ENCODE data around the gene DGKG.

The DGKG gene

DNA sequence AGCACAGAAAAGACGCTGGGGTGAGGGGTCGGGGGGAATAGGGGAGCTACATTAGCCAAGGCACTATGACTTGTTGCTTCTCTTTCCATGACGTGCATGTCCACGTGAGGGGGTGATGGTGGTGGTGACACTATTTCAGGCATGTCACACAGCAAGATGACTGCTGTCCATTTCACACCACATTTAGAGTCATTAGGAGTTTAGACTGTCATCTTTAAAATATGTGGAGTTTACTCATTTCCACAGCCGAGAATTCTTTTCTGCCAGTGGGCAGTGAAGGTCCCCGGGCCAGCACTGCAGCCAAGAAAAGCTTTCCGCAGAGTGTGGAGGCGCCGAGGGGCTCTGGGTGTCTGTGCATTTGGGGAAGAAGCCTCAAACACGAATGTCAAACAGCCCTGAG lies 954 bp upstream of the DGKG start:
- peaks cover 12% of the 10 kb centered on the region for H3K4me1 ChIP-seq (ENCODE audit: control insufficient read depth, insufficient read depth, low read length)
- no peaks in the 10 kb centered on the region for H3K9me3 ChIP-seq (ENCODE audit: control insufficient read depth, low read length)
- no peak overlapping the region for H3K4me3 ChIP-seq (ENCODE audit: low read length)
- H3K27me3 ChIP-seq (ENCODE audit: control insufficient read depth, insufficient read depth, low read length) = peaks cover 52% of the 10 kb centered on the region
- H3K36me3 ChIP-seq (ENCODE audit: control insufficient read depth, insufficient read depth, low read length) = no peaks in the 10 kb centered on the region
- no peak overlapping the region for H3K9ac ChIP-seq (ENCODE audit: low read length)

DNA sequence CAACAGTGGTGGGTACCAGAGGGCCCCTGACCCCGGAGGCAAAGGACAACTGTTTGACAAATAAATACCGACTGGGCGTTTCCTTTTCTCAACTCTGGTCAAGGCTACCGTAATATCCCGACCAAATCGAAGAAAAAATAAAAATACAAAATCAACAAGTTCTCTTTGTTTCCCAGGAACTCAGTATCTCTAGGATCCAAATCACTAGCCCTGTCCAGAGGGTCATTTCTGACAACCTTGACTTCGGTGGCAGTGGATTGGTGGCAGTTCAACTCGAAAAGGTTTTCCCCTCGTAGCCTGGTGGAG lies 456 bp upstream of the DGKG start:
- Histone ChIP-seq H3K36me3 (ENCODE audit: control insufficient read depth, insufficient read depth, low read length) (no peaks in the 10 kb centered on the region), H3K9ac (ENCODE audit: low read length) (no peak overlapping the region), H3K9me3 (ENCODE audit: control insufficient read depth, low read length) (no peaks in the 10 kb centered on the region), H3K4me3 (ENCODE audit: low read length) (no peak overlapping the region), H3K4me1 (ENCODE audit: control insufficient read depth, insufficient read depth, low read length) (peaks cover 12% of the 10 kb centered on the region), H3K27me3 (ENCODE audit: control insufficient read depth, insufficient read depth, low read length) (peaks cover 47% of the 10 kb centered on the region)

DNA sequence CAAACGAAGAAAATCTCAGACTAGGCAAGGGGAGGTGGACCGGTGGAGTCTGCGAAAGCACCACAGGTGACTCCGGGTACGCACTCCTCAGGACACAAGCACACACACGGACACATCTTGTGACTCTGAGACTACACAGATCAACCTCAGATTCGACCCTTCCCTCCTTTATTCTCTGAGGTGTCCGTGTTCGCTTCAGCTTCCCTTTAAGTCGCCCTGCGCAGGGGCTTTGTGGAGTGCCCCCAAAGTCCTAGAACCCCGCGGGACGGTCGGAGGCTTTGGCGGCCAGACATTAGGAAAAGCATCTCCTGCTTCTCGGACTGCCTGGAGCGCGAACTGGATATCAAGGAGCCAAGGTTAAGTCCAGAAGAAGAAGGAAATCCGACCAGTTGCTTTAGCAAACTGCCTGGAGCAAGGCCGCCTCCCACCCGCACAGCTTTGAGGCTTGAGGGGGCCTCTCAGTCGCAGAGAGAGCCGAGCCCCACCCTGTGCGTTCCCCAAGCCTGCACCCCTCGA lies 730 bp downstream of the DGKG start:
- H3K36me3 ChIP-seq (ENCODE audit: control insufficient read depth, insufficient read depth, low read length) = no peaks in the 10 kb centered on the region
- H3K27me3 ChIP-seq (ENCODE audit: control insufficient read depth, insufficient read depth, low read length) = peaks cover 47% of the 10 kb centered on the region
- peaks cover 12% of the 10 kb centered on the region for H3K4me1 ChIP-seq (ENCODE audit: control insufficient read depth, insufficient read depth, low read length)
- H3K4me3 ChIP-seq (ENCODE audit: low read length) = no peak overlapping the region
- no peak overlapping the region for H3K9ac ChIP-seq (ENCODE audit: low read length)
- H3K9me3 ChIP-seq (ENCODE audit: control insufficient read depth, low read length) = no peaks in the 10 kb centered on the region

DNA sequence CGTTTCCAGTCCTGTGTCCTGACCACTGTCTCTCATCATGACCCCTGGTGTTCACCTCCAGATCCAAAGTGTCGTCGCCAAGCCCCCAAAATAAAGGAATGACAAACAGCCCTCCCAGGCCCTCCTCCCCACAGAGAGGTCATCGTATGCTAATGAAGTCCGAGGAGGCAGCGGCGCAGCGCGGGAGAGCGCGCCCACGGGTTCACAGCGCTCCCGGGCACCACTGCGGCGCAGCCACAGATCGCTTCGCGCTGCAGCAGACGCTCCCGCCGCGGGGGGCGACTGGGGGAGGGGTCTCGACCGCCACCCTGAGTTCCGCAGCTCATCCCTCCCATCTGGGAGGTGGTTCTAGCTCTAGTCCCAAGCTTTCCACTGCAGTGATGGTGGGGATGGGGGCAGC lies 1.3 kb downstream of the DGKG start:
- Histone ChIP-seq H3K9ac (ENCODE audit: low read length) (no peak overlapping the region), H3K27me3 (ENCODE audit: control insufficient read depth, insufficient read depth, low read length) (peaks cover 47% of the 10 kb centered on the region), H3K4me1 (ENCODE audit: control insufficient read depth, insufficient read depth, low read length) (peaks cover 12% of the 10 kb centered on the region)

DNA sequence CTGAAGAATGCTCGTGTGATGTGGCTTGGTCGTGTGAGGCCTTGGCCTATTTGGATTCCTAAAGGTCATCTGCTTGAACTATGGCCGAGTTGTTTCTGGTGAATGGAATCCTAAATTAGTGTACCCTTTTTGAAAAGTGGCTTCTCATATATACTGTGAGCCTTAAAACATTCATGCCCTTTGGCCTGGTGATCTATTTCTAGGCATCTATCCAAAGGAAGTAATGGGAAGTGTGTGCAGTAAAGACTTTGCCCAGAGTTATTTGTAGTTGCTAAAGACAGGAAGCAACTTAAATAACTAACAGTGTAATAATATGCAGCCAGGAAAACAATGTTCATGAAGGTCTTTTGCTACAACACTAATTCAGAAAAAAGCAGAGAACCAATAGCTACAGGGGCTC lies 3.0 kb downstream of the DGKG start:
- Histone ChIP-seq H3K4me1 (ENCODE audit: control insufficient read depth, insufficient read depth, low read length) (peaks cover 12% of the 10 kb centered on the region), H3K4me3 (ENCODE audit: low read length) (no peak overlapping the region), H3K27me3 (ENCODE audit: control insufficient read depth, insufficient read depth, low read length) (peaks cover 41% of the 10 kb centered on the region), H3K9ac (ENCODE audit: low read length) (no peak overlapping the region), H3K9me3 (ENCODE audit: control insufficient read depth, low read length) (no peaks in the 10 kb centered on the region), H3K36me3 (ENCODE audit: control insufficient read depth, insufficient read depth, low read length) (no peaks in the 10 kb centered on the region)

More for the DNA sequence above, 1.3 kb downstream of the DGKG start:
- no peaks in the 10 kb centered on the region for H3K9me3 ChIP-seq (ENCODE audit: control insufficient read depth, low read length)
- H3K4me3 ChIP-seq (ENCODE audit: low read length) = no peak overlapping the region
- H3K36me3 ChIP-seq (ENCODE audit: control insufficient read depth, insufficient read depth, low read length) = no peaks in the 10 kb centered on the region

DNA sequence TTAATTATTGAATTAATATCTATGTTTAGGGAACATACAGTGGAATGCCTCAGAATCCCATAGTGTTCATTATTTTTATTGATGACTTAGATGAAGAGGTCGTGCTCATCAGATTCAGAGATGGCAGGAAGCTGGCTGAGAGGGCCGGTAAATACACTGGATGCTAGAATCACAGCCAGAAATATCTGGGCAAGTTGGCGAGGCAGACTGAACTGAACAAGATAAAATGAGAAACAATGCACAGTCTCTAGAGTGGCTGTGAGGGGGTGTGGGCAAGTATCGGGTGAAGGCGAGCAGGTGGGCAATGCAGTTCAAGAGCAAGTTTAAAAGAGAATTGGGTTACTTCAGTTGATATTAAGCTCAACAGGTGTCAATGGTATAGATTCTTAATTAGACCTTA lies 5.9 kb downstream of the DGKG start:
- Histone ChIP-seq H3K9me3 (ENCODE audit: control insufficient read depth, low read length) (no peaks in the 10 kb centered on the region), H3K4me3 (ENCODE audit: low read length) (no peak overlapping the region), H3K9ac (ENCODE audit: low read length) (no peak overlapping the region), H3K4me1 (ENCODE audit: control insufficient read depth, insufficient read depth, low read length) (peaks cover 3% of the 10 kb centered on the region), H3K36me3 (ENCODE audit: control insufficient read depth, insufficient read depth, low read length) (no peaks in the 10 kb centered on the region), H3K27me3 (ENCODE audit: control insufficient read depth, insufficient read depth, low read length) (peaks cover 12% of the 10 kb centered on the region)

DNA sequence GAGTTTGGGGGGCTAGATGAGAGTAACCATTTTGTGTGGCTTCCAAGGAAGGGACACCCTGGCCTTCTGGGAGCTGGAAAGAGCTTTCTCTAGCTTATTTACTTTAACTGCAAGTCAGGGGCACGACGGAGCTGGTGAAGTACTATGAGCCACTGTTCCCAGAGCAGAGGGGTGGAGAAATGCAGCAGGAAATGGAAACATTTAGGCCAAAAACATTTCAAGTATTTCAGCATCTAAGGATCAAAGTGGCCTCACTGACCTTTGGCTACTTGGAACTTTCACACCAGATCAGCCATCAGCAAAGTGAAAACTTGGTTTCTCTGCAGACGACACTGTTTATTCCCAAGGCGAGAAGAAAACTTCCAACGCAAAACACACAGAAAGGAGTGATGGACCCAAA lies 7.9 kb downstream of the DGKG start:
- no peaks in the 10 kb centered on the region for H3K27me3 ChIP-seq (ENCODE audit: control insufficient read depth, insufficient read depth, low read length)
- no peaks in the 10 kb centered on the region for H3K4me1 ChIP-seq (ENCODE audit: control insufficient read depth, insufficient read depth, low read length)
- H3K9ac ChIP-seq (ENCODE audit: low read length) = no peak overlapping the region
- no peaks in the 10 kb centered on the region for H3K36me3 ChIP-seq (ENCODE audit: control insufficient read depth, insufficient read depth, low read length)
- H3K4me3 ChIP-seq (ENCODE audit: low read length) = no peak overlapping the region
- H3K9me3 ChIP-seq (ENCODE audit: control insufficient read depth, low read length) = no peaks in the 10 kb centered on the region

DNA sequence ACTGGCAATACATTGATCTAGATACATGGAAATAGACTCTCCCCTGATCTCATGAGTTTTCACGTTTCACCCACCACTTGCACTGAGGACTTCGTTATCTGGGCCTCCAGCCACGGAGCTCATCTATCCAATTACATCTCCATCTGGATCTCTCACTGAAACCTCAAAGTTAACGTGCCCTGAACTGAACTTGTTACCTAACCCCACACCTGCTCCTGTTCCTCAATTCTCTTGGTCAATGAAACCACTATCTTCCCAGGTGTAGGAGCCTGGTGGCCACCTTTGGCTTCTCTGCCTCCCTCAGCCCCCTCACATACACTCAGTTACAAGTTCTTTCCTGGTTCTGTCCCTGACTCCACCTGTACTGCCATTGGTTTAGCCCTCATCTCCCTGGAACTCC lies 9.7 kb downstream of the DGKG start:
- Histone ChIP-seq H3K9me3 (ENCODE audit: control insufficient read depth, low read length) (no peaks in the 10 kb centered on the region), H3K4me1 (ENCODE audit: control insufficient read depth, insufficient read depth, low read length) (no peaks in the 10 kb centered on the region), H3K36me3 (ENCODE audit: control insufficient read depth, insufficient read depth, low read length) (no peaks in the 10 kb centered on the region), H3K4me3 (ENCODE audit: low read length) (no peak overlapping the region), H3K27me3 (ENCODE audit: control insufficient read depth, insufficient read depth, low read length) (no peaks in the 10 kb centered on the region), H3K9ac (ENCODE audit: low read length) (no peak overlapping the region)

DNA sequence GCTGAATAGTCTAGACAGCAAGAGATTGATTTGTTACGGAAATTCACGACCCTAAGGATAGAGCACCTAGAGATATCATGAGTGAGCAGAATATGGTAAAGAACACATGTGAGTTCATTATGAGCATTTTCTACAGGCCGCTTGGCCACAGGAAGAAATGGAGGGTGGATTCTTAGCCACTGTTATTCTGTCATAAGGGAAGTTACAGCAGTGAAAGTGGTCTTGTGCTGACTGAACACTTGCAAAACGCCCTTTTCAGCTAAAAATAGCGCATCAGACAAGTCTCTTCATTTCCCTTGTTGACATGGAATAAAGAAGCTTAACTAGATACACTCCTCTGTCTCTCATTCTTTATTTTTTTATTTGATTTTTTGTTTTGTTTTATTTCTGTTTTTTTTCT lies 19.8 kb downstream of the DGKG start:
- no peaks in the 10 kb centered on the region for H3K4me1 ChIP-seq (ENCODE audit: control insufficient read depth, insufficient read depth, low read length)
- no peak overlapping the region for H3K9ac ChIP-seq (ENCODE audit: low read length)
- no peaks in the 10 kb centered on the region for H3K36me3 ChIP-seq (ENCODE audit: control insufficient read depth, insufficient read depth, low read length)
- H3K27me3 ChIP-seq (ENCODE audit: control insufficient read depth, insufficient read depth, low read length) = no peaks in the 10 kb centered on the region
- H3K9me3 ChIP-seq (ENCODE audit: control insufficient read depth, low read length) = no peaks in the 10 kb centered on the region
- no peak overlapping the region for H3K4me3 ChIP-seq (ENCODE audit: low read length)

DNA sequence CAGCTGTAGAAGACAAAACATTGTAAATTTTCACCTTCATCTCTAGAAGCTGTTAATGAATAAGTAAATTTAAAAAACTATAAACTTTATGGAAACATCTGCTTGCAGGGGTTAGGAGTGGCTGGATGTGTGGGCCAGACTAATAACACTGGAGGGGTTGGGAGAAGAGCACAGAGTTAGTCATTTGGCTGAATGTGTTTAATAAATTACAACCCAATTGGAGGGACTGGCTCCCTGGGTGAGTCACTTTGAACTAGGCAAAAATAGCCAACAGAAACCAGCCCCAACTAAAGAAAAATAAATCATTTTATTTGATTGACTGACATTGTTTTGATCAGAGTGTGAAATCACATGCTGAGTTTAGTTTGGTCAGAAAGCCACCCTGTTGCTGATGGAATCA lies 21.8 kb downstream of the DGKG start:
- no peaks in the 10 kb centered on the region for H3K36me3 ChIP-seq (ENCODE audit: control insufficient read depth, insufficient read depth, low read length)
- H3K4me3 ChIP-seq (ENCODE audit: low read length) = no peak overlapping the region
- no peaks in the 10 kb centered on the region for H3K4me1 ChIP-seq (ENCODE audit: control insufficient read depth, insufficient read depth, low read length)
- H3K27me3 ChIP-seq (ENCODE audit: control insufficient read depth, insufficient read depth, low read length) = no peaks in the 10 kb centered on the region
- no peaks in the 10 kb centered on the region for H3K9me3 ChIP-seq (ENCODE audit: control insufficient read depth, low read length)
- no peak overlapping the region for H3K9ac ChIP-seq (ENCODE audit: low read length)

DNA sequence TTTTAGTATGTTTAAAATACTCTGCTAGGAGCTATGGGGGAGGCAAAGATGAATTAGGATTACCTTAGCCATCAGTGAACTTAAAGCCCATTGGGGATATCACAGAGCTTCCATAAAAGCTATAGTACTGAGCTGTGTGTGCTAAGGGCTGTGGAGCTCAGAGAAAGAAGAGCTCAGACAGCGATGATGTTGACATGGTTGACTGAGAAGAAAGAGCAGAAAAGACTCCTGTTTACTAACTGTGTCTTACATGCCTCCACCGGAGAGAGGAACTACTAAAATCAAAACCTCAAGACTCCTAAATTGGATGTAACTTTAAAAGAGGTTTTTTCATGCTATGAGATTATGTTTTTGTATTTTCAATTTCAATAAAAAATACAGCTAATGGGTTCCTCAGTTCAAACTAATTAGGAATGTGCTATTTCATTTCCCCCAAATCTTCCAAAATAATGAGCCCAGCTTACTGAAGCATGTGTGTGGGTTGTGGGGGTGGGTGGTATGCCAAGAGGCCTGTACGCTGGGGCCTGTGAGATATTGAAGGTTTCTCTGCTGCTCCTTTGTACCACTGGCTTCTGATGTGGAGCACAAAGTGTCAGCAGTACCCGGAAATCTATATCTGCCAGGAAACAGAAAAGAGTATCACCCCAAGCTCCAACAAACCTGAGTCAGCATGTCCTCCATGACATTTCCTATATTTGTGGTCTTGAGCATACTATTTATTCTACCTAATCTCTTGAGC lies 22.7 kb downstream of the DGKG start:
- Histone ChIP-seq H3K36me3 (ENCODE audit: control insufficient read depth, insufficient read depth, low read length) (no peaks in the 10 kb centered on the region), H3K27me3 (ENCODE audit: control insufficient read depth, insufficient read depth, low read length) (no peaks in the 10 kb centered on the region), H3K4me3 (ENCODE audit: low read length) (no peak overlapping the region), H3K9me3 (ENCODE audit: control insufficient read depth, low read length) (no peaks in the 10 kb centered on the region), H3K9ac (ENCODE audit: low read length) (no peak overlapping the region), H3K4me1 (ENCODE audit: control insufficient read depth, insufficient read depth, low read length) (no peaks in the 10 kb centered on the region)

DNA sequence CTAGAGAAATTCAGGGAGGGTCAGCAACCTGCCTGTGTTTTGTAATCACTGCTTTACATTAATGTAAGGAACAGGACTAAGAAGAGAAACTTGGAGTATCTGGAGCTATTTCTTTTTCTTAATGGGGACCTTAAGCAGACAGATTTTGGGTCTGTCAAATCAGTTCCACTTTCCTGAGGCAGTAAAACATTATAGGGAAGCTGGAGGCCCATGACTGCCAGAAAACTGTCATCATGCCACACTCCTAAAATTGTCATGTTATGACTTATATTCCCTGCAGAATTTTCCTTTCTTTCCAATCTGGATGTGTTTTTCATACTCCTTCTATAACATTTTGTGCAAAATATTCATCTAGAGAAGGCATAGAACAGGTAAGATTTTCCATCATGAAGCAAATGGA lies 28.8 kb downstream of the DGKG start:
- H3K4me3 ChIP-seq (ENCODE audit: low read length) = no peak overlapping the region
- no peaks in the 10 kb centered on the region for H3K9me3 ChIP-seq (ENCODE audit: control insufficient read depth, low read length)
- H3K4me1 ChIP-seq (ENCODE audit: control insufficient read depth, insufficient read depth, low read length) = no peaks in the 10 kb centered on the region
- H3K9ac ChIP-seq (ENCODE audit: low read length) = no peak overlapping the region
- no peaks in the 10 kb centered on the region for H3K36me3 ChIP-seq (ENCODE audit: control insufficient read depth, insufficient read depth, low read length)
- no peaks in the 10 kb centered on the region for H3K27me3 ChIP-seq (ENCODE audit: control insufficient read depth, insufficient read depth, low read length)
